22Rv1 (cell line): ENCODE measurements around the gene ACER3.

Experiments
- ZFX ChIP-seq: fragments of 450-650 bp; IDR thresholded peaks from 2 replicates; pipeline ENCODE4 v1.6.1; 2017; ENCODE audit warnings: antibody characterized with exemption, borderline replicate concordance
- TF ChIP-seq, protein P1 (sequence below): fragments of 450-650 bp; IDR thresholded peaks from 2 replicates; pipeline ENCODE4 v1.5.1; 2017; ENCODE audit warnings: mild to moderate bottlenecking

DNA sequence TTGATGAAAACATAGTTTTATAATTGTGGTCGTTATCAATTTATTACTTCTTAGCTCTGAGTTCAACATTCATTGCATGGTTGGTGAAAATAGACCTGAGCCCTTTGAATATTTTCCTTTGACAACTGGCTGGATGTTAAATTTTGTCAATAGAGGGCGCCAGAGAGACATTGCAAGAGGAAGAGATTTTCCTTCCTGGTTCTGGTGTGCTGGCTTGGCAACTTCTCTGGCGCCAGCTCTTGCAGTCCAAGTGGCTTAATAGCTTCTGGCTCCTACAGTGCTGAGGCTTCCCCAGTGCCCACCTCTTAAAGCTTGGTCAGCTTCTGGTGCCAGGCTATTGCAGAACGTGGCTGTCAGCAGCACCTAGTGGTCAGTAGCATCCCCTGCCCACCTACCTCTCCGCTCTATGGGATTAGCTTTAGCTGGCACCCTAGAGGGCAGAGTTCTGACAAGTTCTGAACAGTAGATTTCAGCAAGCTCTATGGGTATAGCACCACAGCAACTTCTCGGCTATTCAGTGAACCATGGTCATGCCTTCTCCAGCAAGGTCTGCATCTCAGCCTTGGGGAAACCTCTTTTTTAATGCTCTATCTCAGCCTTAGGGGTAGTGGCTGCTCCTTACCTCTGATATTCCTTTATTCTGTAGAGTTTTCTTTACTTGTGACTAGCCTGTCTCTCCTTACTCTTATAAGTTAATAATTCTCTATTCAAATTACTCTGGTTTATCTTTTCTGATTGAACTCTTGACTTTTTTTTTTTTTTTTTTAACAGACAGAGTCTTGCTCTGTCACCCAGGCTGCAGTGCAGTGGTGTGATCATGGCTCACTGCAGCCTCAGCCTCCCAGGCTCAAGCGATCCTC is 59.4 kb downstream of the ACER3 start:
- TF ChIP-seq, protein P1, sequence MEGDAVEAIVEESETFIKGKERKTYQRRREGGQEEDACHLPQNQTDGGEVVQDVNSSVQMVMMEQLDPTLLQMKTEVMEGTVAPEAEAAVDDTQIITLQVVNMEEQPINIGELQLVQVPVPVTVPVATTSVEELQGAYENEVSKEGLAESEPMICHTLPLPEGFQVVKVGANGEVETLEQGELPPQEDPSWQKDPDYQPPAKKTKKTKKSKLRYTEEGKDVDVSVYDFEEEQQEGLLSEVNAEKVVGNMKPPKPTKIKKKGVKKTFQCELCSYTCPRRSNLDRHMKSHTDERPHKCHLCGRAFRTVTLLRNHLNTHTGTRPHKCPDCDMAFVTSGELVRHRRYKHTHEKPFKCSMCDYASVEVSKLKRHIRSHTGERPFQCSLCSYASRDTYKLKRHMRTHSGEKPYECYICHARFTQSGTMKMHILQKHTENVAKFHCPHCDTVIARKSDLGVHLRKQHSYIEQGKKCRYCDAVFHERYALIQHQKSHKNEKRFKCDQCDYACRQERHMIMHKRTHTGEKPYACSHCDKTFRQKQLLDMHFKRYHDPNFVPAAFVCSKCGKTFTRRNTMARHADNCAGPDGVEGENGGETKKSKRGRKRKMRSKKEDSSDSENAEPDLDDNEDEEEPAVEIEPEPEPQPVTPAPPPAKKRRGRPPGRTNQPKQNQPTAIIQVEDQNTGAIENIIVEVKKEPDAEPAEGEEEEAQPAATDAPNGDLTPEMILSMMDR, result peak; percentile 97
- TF ChIP-seq ZFX, result no peak
